Motor neuron (in vitro differentiated cells): ENCODE data around the gene KRT73. TPM values are rescaled to one million over a fixed set of nuclear protein-coding genes. Genes with fewer than 3 reads are reported as not detected.
"Not testable (repeated sequence)": the region's sequence is repeated elsewhere in the genome, so short reads cannot be mapped to it uniquely, and the experiment has no call there.

Experiments
- ATAC-seq, 8 experiments: fragments of 200-7000 bp; cut with Tn5 transposase; replicated peaks in 6 of 8; 2 replicates each; pipeline ENCODE4 v1.8.0; 2021; ENCODE audit warnings: mild to moderate bottlenecking in 8 of 8, moderate library complexity in 8 of 8
- H3K27ac ChIP-seq, 2 donors: fragments of 250-450 bp; sonication (Bioruptor Pico); 2 replicates each; pipeline ENCODE4 v1.9.0; 2021; ENCODE audit warnings: antibody characterized with exemption in 2 of 2, mild to moderate bottlenecking in 2 of 2, moderate library complexity in 1 of 2
- H3K4me1 ChIP-seq, 2 donors: fragments of 250-450 bp; sonication (Bioruptor Pico); replicated peaks in 1 of 2; 2 replicates each; pipeline ENCODE4 v1.6.1; 2021; ENCODE audit warnings: antibody characterized with exemption in 2 of 2, mild to moderate bottlenecking in 2 of 2, moderate library complexity in 1 of 2
- H3K4me3 ChIP-seq, 5 donors: fragments of 250-450 bp; sonication (Bioruptor Pico); 2 replicates each; pipeline ENCODE4 v1.9.0; 2021; ENCODE audit warnings: antibody characterized with exemption in 5 of 5, mild to moderate bottlenecking in 5 of 5, moderate library complexity in 4 of 5
- WGBS, 10 experiments: fragments of 450-650 bp; shearing (Covaris generic); methylation state at CpG; one replicate each; pipeline ENCODE4 v1.0.0; 2022; 5-methylcytosine and 5-hydroxymethylcytosine counted together
- in situ Hi-C, 9 experiments: fragments of 400-800 bp; cut with MboI; loops; one replicate each; pipeline ENCODE4 v1.15.0; 2021; ENCODE audit warnings: low sequenced_read_pairs in 9 of 9, low pct_unique_long_range_greater_than_20kb in 2 of 9; ENCODE audit not compliant: unreplicated experiment in 9 of 9
- total RNA-seq, 8 experiments: library from RNA; unstranded; fragments of 300-600 nt; gene quantifications; 2 replicates each; pipeline versions ENCODE4 v1.2.3 to v1.2.4, GENCODE V29; 2022

KRT73 gene
- total RNA-seq, 8 experiments from 2014 or later, result 0.17 to 0.24 (median 0.21) TPM; not detected in 4

GRCh38 chr12:52601671-52602070, 16.7 kb downstream of the KRT73 start:
- H3K27ac ChIP-seq, result no peak overlapping the region
- 40 to 90% (median 66%) methylated on average over 1 to 3 of the region's 4 CpGs; no CpG with 5 or more reads in 3 of the 10 experiments for WGBS, 10 experiments
- in situ Hi-C loops, result no loop called here
- H3K4me1 ChIP-seq, result no peaks in the 10 kb centered on the region
- no peak for ATAC-seq
- no peak overlapping the region for H3K4me3 ChIP-seq

- Histone ChIP-seq H3K4me1 (no peaks in the 10 kb centered on the region), H3K4me3 (no peak within 1 kb of the TSS), H3K27ac (no peak within 1 kb of the TSS)
- in situ Hi-C loops, result no loop called here
- no peak for ATAC-seq
- 35 to 93% (median 76%) methylated on average over 2 to 37 of the region's 48 CpGs; no CpG with 5 or more reads in 3 of the 10 experiments for WGBS, 10 experiments
Measured at GRCh38 chr12:52600941-52601481, 17.3 kb downstream of the KRT73 start, which contains the start of gene KRT72. Gene KRT72 (minus strand): TSS chr12:52601463. CDS start chr12:52601452, 11 bp downstream.

- Histone ChIP-seq H3K27ac (no peak overlapping the region), H3K4me3 (no peak overlapping the region), H3K4me1 (no peaks in the 10 kb centered on the region)
- in situ Hi-C loops, result no loop called here
- WGBS, 10 experiments, result 17 to 100% (median 89%) methylated on average over 1 to 10 of the region's 12 CpGs; no CpG with 5 or more reads in 2 of the 10 experiments
- no peak for ATAC-seq
Measured at GRCh38 chr12:52600475-52600874, 17.9 kb downstream of the KRT73 start.

- ATAC-seq, result no peak
- Histone ChIP-seq H3K4me1 (no peaks in the 10 kb centered on the region), H3K4me3 (no peak overlapping the region), H3K27ac (no peak overlapping the region)
- in situ Hi-C loops, result no loop called here
- 20 to 67% methylated on average over 1 to 2 of the region's 2 CpGs; no CpG with 5 or more reads in 8 of the 10 experiments for WGBS, 10 experiments
Measured at GRCh38 chr12:52600071-52600470, 18.3 kb downstream of the KRT73 start.

- Histone ChIP-seq H3K4me1 (no peaks in the 10 kb centered on the region), H3K4me3 (no peak overlapping the region), H3K27ac (no peak overlapping the region)
- in situ Hi-C loops, result loop anchor here in 5 of 9 experiments (25.0 kb wide), 2 partner anchors 263 to 388 kb away; no protein-coding TSS in a partner anchor
- 20 to 87% (median 59%) methylated on average over 1 to 5 of the region's 5 CpGs; no CpG with 5 or more reads in 4 of the 10 experiments for WGBS, 10 experiments
- no peak for ATAC-seq
Measured at GRCh38 chr12:52598966-52599365, 19.4 kb downstream of the KRT73 start.

GRCh38 chr12:52594237-52594636, 24.1 kb downstream of the KRT73 start:
- not testable (repeated sequence) for H3K4me1 ChIP-seq, H3K4me3 ChIP-seq, H3K27ac ChIP-seq, ATAC-seq
- in situ Hi-C loops, result loop anchor here in 5 of 9 experiments (25.0 kb wide), 2 partner anchors 268 to 393 kb away; no protein-coding TSS in a partner anchor
- WGBS, 10 experiments, result 42 to 100% (median 86%) methylated on average over 1 to 3 of the region's 4 CpGs; no CpG with 5 or more reads in 3 of the 10 experiments

- WGBS, 10 experiments, result 10 to 94% (median 71%) methylated on average over 2 to 11 of the region's 11 CpGs; no CpG with 5 or more reads in 4 of the 10 experiments
- in situ Hi-C loops, result loop anchor here in 5 of 9 experiments (25.0 kb wide), 2 partner anchors 271 to 396 kb away; no protein-coding TSS in a partner anchor
- Histone ChIP-seq H3K4me3 (no peak overlapping the region), H3K4me1 (no peaks in the 10 kb centered on the region), H3K27ac (no peak overlapping the region)
- ATAC-seq, result no peak
Measured at GRCh38 chr12:52591521-52591920, 26.8 kb downstream of the KRT73 start.

- no peak overlapping the region for H3K4me3 ChIP-seq
- WGBS, 10 experiments, result 44 to 100% (median 85%) methylated on average over 1 to 3 of the region's 6 CpGs; no CpG with 5 or more reads in 6 of the 10 experiments
- no peaks in the 10 kb centered on the region for H3K4me1 ChIP-seq
- H3K27ac ChIP-seq, result no peak overlapping the region
- no peak for ATAC-seq
- in situ Hi-C loops, result loop anchor here in 5 of 9 experiments (25.0 kb wide), 2 partner anchors 272 to 397 kb away; no protein-coding TSS in a partner anchor
Measured at GRCh38 chr12:52590021-52590420, 28.3 kb downstream of the KRT73 start.

GRCh38 chr12:52587563-52587962, 30.8 kb downstream of the KRT73 start:
- WGBS, 10 experiments, result 42 to 80% (median 75%) methylated on average over 2 to 13 of the region's 17 CpGs; no CpG with 5 or more reads in 3 of the 10 experiments
- Histone ChIP-seq H3K4me3 (no peak overlapping the region), H3K27ac (no peak overlapping the region), H3K4me1 (no peaks in the 10 kb centered on the region)
- in situ Hi-C loops, result loop anchor here in 5 of 9 experiments (5.0 to 25.0 kb wide), 5 partner anchors 275 to 400 kb away; no protein-coding TSS in a partner anchor
- no peak for ATAC-seq

GRCh38 chr12:52585946-52586345, 32.4 kb downstream of the KRT73 start:
- no peak overlapping the region for H3K27ac ChIP-seq
- in situ Hi-C loops, result loop anchor here in 5 of 9 experiments (5.0 to 25.0 kb wide), 5 partner anchors 276 to 401 kb away; no protein-coding TSS in a partner anchor
- WGBS, 10 experiments, result 0 to 80% (median 51%) methylated on average over 1 to 7 of the region's 9 CpGs; no CpG with 5 or more reads in 3 of the 10 experiments
- no peak for ATAC-seq
- no peaks in the 10 kb centered on the region for H3K4me1 ChIP-seq
- H3K4me3 ChIP-seq, result no peak overlapping the region

GRCh38 chr12:52585066-52585465, 33.3 kb downstream of the KRT73 start:
- in situ Hi-C loops, result loop anchor here in 5 of 9 experiments (5.0 to 25.0 kb wide), 5 partner anchors 277 to 402 kb away; no protein-coding TSS in a partner anchor
- no peak overlapping the region for H3K27ac ChIP-seq
- WGBS, 10 experiments, result 17 to 66% (median 40%) methylated on average over 1 to 3 of the region's 3 CpGs; no CpG with 5 or more reads in 3 of the 10 experiments
- no peak overlapping the region for H3K4me3 ChIP-seq
- ATAC-seq, result no peak
- no peaks in the 10 kb centered on the region for H3K4me1 ChIP-seq

- WGBS, 10 experiments, result 41 to 100% (median 86%) methylated on average over 1 to 5 of the region's 9 CpGs; no CpG with 5 or more reads in 3 of the 10 experiments
- in situ Hi-C loops, result loop anchor here in 5 of 9 experiments (10.0 to 25.0 kb wide), 4 partner anchors 278 to 403 kb away; no protein-coding TSS in a partner anchor
- Histone ChIP-seq H3K4me3 (no peak overlapping the region), H3K27ac (no peak overlapping the region), H3K4me1 (no peaks in the 10 kb centered on the region)
- ATAC-seq, result no peak
Measured at GRCh38 chr12:52584156-52584682, 34.1 kb downstream of the KRT73 start.

- Histone ChIP-seq H3K4me1 (no peaks in the 10 kb centered on the region), H3K4me3 (no peak overlapping the region), H3K27ac (no peak overlapping the region)
- 0 to 40% (median 5%) methylated on average over 1 to 5 of the region's 7 CpGs; no CpG with 5 or more reads in 6 of the 10 experiments for WGBS, 10 experiments
- ATAC-seq, result peak; percentile 50 to 91 (median 74)
- in situ Hi-C loops, result loop anchor here in 5 of 9 experiments (10.0 to 25.0 kb wide), 4 partner anchors 279 to 404 kb away; no protein-coding TSS in a partner anchor
Measured at GRCh38 chr12:52582971-52583456, 35.3 kb downstream of the KRT73 start.
